H1 (cell line): Measurements from ENCODE around the gene TRABD2B. TPM values are rescaled to one million over a fixed set of nuclear protein-coding genes. Genes with fewer than 3 reads are reported as not detected.

ENCODE experiments used
- POU5F1 ChIP-seq: IDR thresholded peaks from 2 replicates; pipeline ENCODE4 v1.6.1; 2011; ENCODE audit warnings: low read depth, mild to moderate bottlenecking, low read length, moderate library complexity
- SUZ12 ChIP-seq: fragments of 200-600 bp; sonication (generic); IDR thresholded peaks from 2 replicates; pipeline ENCODE4 v1.6.1; 2012; ENCODE audit warnings: mild to moderate bottlenecking, inconsistent platforms, low read length, moderate library complexity, mixed read lengths
- polyA plus RNA-seq, 7 experiments: library from polyadenylated mRNA; depleted of rRNA in 3 of 7; stranded (reverse) in 5 of 7; unstranded in 2 of 7; fragments of >200 nt in 5 of 7; fragments of 200-250 nt in 2 of 7; gene quantifications; 1 replicate in 5 of 7; 2 replicates in 1 of 7; 4 replicates in 1 of 7; pipeline versions ENCODE4 v1.2.1 to v1.2.3, GENCODE V29; 2011 to 2013; ENCODE audit warnings: missing spikeins in 2 of 7, mixed read lengths in 2 of 7
- total RNA-seq: library from RNA; stranded (reverse); fragmentation: NEBNext Ultra II Directional; extraction: Animal tissue kit (Norgen Biotek cat#: 25700); gene quantifications from 2 replicates; pipeline ENCODE4 v1.2.1, GENCODE V29; 2021
- TF ChIP-seq, protein P1 (sequence below): IDR thresholded peaks from 2 replicates; pipeline ENCODE4 v1.6.1; 2012; ENCODE audit warnings: low read length, inconsistent platforms
- TF ChIP-seq, protein P2 (sequence below): fragments of 300-600 bp; sonication (generic); IDR thresholded peaks from 2 replicates; pipeline ENCODE4 v1.7.1; 2012; ENCODE audit warnings: low read length, moderate library complexity, mild to moderate bottlenecking, inconsistent platforms; ENCODE audit not compliant: insufficient replicate concordance

Gene TRABD2B
- total and polyA plus RNA-seq, 2 of the 8 experiments (the other 6 are each of a cell fraction or from before 2014, with no cell fraction given), result 0.95 to 3.4 TPM

DNA sequence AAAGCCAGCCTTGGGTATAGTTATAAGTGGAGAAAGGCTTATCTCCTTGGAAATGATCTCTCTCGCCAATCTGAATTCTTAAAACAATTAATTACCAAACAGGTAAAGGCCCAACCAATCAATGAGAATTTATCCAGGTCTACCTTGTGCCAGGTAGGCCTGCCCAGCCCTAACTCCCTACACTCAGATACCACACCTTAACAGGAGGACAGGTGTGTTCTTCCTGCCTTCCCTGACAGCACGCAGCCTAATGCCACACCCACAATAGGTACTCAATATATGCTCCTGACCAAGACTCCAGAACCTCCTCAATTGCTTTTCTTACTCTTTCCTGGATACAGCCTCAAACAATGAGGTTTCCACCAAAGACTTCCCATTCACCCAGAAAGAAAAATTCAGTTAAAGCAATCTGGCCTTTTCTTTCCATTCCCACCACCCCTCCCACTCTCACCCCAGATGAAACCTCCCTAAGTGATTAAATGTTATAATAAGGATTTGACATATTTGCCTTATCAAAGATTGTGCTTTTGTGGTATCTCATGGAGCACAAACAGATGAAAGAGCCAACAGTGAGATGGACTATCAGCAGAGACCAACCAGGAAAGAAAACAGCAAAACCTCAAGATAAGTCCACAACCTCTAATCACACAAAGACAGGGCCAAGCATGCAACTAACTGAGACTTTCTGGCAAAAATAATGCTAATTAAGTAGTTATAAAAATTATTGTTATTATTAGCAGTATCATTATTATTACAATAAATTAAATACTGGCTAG, 25.6 kb downstream of the TRABD2B start (continued):
- TF ChIP-seq, protein P1, sequence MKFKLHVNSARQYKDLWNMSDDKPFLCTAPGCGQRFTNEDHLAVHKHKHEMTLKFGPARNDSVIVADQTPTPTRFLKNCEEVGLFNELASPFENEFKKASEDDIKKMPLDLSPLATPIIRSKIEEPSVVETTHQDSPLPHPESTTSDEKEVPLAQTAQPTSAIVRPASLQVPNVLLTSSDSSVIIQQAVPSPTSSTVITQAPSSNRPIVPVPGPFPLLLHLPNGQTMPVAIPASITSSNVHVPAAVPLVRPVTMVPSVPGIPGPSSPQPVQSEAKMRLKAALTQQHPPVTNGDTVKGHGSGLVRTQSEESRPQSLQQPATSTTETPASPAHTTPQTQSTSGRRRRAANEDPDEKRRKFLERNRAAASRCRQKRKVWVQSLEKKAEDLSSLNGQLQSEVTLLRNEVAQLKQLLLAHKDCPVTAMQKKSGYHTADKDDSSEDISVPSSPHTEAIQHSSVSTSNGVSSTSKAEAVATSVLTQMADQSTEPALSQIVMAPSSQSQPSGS, result no peak
- TF ChIP-seq, protein P2, sequence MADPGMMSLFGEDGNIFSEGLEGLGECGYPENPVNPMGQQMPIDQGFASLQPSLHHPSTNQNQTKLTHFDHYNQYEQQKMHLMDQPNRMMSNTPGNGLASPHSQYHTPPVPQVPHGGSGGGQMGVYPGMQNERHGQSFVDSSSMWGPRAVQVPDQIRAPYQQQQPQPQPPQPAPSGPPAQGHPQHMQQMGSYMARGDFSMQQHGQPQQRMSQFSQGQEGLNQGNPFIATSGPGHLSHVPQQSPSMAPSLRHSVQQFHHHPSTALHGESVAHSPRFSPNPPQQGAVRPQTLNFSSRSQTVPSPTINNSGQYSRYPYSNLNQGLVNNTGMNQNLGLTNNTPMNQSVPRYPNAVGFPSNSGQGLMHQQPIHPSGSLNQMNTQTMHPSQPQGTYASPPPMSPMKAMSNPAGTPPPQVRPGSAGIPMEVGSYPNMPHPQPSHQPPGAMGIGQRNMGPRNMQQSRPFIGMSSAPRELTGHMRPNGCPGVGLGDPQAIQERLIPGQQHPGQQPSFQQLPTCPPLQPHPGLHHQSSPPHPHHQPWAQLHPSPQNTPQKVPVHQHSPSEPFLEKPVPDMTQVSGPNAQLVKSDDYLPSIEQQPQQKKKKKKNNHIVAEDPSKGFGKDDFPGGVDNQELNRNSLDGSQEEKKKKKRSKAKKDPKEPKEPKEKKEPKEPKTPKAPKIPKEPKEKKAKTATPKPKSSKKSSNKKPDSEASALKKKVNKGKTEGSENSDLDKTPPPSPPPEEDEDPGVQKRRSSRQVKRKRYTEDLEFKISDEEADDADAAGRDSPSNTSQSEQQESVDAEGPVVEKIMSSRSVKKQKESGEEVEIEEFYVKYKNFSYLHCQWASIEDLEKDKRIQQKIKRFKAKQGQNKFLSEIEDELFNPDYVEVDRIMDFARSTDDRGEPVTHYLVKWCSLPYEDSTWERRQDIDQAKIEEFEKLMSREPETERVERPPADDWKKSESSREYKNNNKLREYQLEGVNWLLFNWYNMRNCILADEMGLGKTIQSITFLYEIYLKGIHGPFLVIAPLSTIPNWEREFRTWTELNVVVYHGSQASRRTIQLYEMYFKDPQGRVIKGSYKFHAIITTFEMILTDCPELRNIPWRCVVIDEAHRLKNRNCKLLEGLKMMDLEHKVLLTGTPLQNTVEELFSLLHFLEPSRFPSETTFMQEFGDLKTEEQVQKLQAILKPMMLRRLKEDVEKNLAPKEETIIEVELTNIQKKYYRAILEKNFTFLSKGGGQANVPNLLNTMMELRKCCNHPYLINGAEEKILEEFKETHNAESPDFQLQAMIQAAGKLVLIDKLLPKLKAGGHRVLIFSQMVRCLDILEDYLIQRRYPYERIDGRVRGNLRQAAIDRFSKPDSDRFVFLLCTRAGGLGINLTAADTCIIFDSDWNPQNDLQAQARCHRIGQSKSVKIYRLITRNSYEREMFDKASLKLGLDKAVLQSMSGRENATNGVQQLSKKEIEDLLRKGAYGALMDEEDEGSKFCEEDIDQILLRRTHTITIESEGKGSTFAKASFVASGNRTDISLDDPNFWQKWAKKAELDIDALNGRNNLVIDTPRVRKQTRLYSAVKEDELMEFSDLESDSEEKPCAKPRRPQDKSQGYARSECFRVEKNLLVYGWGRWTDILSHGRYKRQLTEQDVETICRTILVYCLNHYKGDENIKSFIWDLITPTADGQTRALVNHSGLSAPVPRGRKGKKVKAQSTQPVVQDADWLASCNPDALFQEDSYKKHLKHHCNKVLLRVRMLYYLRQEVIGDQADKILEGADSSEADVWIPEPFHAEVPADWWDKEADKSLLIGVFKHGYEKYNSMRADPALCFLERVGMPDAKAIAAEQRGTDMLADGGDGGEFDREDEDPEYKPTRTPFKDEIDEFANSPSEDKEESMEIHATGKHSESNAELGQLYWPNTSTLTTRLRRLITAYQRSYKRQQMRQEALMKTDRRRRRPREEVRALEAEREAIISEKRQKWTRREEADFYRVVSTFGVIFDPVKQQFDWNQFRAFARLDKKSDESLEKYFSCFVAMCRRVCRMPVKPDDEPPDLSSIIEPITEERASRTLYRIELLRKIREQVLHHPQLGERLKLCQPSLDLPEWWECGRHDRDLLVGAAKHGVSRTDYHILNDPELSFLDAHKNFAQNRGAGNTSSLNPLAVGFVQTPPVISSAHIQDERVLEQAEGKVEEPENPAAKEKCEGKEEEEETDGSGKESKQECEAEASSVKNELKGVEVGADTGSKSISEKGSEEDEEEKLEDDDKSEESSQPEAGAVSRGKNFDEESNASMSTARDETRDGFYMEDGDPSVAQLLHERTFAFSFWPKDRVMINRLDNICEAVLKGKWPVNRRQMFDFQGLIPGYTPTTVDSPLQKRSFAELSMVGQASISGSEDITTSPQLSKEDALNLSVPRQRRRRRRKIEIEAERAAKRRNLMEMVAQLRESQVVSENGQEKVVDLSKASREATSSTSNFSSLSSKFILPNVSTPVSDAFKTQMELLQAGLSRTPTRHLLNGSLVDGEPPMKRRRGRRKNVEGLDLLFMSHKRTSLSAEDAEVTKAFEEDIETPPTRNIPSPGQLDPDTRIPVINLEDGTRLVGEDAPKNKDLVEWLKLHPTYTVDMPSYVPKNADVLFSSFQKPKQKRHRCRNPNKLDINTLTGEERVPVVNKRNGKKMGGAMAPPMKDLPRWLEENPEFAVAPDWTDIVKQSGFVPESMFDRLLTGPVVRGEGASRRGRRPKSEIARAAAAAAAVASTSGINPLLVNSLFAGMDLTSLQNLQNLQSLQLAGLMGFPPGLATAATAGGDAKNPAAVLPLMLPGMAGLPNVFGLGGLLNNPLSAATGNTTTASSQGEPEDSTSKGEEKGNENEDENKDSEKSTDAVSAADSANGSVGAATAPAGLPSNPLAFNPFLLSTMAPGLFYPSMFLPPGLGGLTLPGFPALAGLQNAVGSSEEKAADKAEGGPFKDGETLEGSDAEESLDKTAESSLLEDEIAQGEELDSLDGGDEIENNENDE, result no peak
- TF ChIP-seq POU5F1, result no peak
- TF ChIP-seq SUZ12, result no peak
